RWPE1 (cell line): ENCODE data around the gene IQGAP3.

Experiments used
- CTCF ChIA-PET: fragments of 350-600 bp; sonication (Branson Sonifier 250); formaldehyde crosslinking; extraction: SDS; loops from one replicate; lab custom pipeline; 2021; lab: Yijun Ruan, JAX
- POLR2A ChIA-PET: fragments of 400-600 bp; formaldehyde crosslinking; extraction: SDS; loops from one replicate; lab custom pipeline; 2020; ENCODE audit warnings: antibody characterized with exemption; ENCODE audit not compliant: low non-redundant PET; lab: Yijun Ruan, JAX
- DNase-seq: peaks from one replicate; pipeline ENCODE4 v3.0.0; 2012; ENCODE audit warnings: low spot score
- H3K27ac ChIP-seq: fragments of 450-650 bp; 2 replicates; pipeline ENCODE4 v1.5.1; 2017
- TF ChIP-seq, protein P1 (sequence below): fragments of 450-650 bp; conservative IDR thresholded peaks from 2 replicates; pipeline ENCODE4 v1.5.1; 2017; ENCODE audit warnings: low read depth, mild to moderate bottlenecking

IQGAP3 gene

DNA sequence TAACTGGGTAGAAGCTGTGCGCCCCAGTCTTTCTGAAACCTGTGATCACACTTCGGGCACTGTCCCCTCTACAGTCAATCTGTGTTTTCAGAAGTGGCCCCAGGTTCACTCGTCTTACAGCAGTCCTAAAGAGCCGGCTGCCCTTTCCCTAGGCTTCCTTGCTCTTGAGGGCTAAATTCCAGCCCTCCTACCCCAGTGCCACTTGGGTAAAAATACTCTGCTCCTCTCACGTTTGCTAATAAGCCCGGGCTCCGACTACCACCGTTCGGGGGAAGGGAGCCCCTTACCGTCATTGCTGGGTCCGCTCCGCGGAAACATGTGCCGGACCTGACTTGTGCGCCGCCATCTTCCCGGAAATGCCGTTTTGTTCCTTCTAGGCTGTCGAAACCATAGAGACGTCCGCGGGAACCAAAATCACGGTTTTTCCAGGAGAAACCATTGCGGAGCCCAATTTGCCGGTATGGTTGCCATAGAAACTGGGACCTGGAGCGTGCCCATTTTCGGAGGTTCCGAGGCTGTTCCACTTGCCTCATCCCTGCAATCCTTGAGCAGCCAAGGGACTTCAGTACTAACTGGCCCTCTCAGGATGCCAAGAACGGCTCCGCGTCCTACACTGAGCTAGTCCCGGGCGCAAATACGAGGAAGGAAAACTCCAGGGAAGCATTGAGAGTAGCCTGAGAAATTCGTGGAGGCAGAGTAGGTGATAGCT lies 28.9 kb upstream of the IQGAP3 start, which contains the start of gene GPATCH4:
Gene GPATCH4, minus strand, starts transcription at position 358 of the 709 bp plus-strand sequence.
- peak; percentile 76 for DNase-seq
- ChIA-PET CTCF (interaction anchor here (0.5 to 1.1 kb wide), 3 partner anchors 15 to 146 kb away, joined by 3 read pairs; no protein-coding TSS in a partner anchor), POLR2A (interaction anchor here (0.9 to 1.4 kb wide), 2 partner anchors 10 to 98 kb away, joined by 3 to 8 read pairs; partner anchors contain the start of gene NAXE)
- H3K27ac ChIP-seq = peak within 1 kb of the TSS; percentile 87
- TF ChIP-seq, protein P1, sequence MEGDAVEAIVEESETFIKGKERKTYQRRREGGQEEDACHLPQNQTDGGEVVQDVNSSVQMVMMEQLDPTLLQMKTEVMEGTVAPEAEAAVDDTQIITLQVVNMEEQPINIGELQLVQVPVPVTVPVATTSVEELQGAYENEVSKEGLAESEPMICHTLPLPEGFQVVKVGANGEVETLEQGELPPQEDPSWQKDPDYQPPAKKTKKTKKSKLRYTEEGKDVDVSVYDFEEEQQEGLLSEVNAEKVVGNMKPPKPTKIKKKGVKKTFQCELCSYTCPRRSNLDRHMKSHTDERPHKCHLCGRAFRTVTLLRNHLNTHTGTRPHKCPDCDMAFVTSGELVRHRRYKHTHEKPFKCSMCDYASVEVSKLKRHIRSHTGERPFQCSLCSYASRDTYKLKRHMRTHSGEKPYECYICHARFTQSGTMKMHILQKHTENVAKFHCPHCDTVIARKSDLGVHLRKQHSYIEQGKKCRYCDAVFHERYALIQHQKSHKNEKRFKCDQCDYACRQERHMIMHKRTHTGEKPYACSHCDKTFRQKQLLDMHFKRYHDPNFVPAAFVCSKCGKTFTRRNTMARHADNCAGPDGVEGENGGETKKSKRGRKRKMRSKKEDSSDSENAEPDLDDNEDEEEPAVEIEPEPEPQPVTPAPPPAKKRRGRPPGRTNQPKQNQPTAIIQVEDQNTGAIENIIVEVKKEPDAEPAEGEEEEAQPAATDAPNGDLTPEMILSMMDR = no peak

DNA sequence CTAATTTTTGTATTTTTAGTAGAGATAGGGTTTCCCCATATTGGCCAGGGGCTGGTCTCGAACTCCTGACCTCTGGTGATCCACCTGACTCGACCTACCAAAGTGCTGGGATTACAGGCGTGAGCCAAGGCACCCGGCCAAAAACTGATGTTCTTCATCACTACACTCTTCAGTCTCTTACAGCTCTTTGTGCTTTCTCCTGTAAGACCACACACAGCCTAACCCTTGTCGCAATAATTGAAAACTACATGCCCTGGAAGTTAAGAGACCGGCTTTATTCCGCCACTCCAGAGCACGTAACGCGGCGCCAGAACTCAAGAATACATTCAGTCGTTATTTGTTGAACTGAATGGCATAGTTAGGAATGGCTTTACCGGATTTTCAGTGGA lies 28.4 kb upstream of the IQGAP3 start:
- no peak for DNase-seq
- CTCF ChIA-PET = interaction anchor here (0.5 to 0.6 kb wide), 2 partner anchors 107 to 146 kb away, joined by 3 to 4 read pairs; no protein-coding TSS in a partner anchor
- TF ChIP-seq, protein P1 = no peak
- POLR2A ChIA-PET = interaction anchor here (1.4 kb wide), 1 partner anchor 97 kb away, joined by 3 read pairs; no protein-coding TSS in a partner anchor
- H3K27ac ChIP-seq = peak overlapping the region; percentile 87

DNA sequence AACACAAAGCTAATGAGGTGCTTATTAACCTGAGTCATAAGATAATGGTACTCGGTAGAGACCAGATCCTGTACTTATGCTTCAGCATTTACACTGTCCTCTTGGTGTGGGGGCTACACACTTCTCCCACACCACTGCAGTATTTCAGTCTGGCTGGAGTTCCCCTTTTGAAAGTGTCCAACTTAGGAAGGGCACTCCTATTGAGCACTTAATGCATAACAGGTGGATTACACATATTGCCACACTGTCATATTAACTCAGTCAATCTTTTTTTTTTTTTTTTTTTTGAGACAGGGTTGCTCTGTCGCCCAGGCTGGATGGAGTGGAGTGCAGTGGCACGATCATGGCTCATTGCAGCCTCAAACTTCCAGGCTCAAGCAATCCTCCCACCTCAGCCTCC lies 27.4 kb upstream of the IQGAP3 start:
- TF ChIP-seq, protein P1 = no peak
- no peak for DNase-seq
- ChIA-PET POLR2A (no interaction called here), CTCF (interaction anchor here (0.6 kb wide), 1 partner anchor 106 kb away, joined by 4 read pairs; no protein-coding TSS in a partner anchor)
- H3K27ac ChIP-seq = no peak overlapping the region

DNA sequence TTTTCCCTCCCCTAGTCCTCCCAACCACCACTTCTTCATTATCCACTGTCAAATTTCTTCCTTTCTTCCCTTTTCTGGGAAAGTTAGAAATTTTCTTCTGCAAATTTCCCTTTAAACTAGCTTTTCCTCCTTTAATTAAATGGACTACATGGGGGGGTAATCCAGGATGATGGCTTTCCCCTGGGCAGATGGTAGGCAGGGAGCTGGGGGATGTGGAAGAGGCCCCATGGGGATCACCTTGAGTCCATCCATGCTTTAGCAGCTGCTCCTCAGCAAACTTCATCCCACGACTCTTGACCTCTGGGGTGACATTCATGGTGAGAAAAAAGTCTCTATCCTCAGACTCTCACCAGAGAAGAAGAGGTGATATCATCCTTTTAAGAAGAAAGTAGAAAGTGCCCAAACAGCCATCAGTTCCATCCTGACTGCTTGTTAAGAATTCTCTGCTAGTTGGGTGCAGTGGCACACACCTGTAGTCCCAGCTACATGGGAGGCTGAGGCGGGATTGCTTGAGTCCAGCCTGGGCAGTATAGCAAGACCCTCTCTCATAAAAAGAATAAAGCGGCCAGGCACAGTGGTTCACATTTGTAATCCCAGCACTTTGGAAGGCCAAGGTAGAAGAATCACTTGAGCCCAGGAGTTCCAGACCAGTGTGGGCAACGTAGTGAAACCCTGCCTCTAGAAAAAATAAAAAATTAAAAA lies 26.5 kb upstream of the IQGAP3 start:
- TF ChIP-seq, protein P1 = no peak
- POLR2A ChIA-PET = no interaction called here
- H3K27ac ChIP-seq = no peak overlapping the region
- DNase-seq = no peak
- CTCF ChIA-PET = no interaction called here

DNA sequence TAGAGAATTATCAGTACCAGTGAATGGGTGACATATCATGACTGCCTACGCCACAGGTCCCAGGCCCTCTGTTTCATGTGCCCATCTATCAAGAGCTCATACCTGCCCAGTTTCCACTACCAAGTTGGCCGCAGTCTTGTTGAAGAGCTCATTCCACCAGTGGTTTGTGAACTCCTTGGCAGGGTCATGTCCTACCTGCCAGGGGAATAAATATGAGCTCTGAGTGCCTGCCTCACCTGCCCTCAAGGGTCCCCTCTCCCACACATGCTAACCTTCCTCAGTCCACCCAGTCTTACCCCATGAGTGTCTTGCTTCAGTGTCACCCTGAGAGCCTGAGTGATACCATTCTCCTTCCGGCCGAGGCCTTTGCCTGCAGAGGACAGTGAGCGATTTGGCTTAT lies 25.8 kb upstream of the IQGAP3 start:
- DNase-seq = no peak
- CTCF ChIA-PET = interaction anchor here (0.6 kb wide), 1 partner anchor 10 kb away, joined by 3 read pairs; no protein-coding TSS in a partner anchor
- H3K27ac ChIP-seq = no peak overlapping the region
- POLR2A ChIA-PET = no interaction called here
- TF ChIP-seq, protein P1 = no peak

DNA sequence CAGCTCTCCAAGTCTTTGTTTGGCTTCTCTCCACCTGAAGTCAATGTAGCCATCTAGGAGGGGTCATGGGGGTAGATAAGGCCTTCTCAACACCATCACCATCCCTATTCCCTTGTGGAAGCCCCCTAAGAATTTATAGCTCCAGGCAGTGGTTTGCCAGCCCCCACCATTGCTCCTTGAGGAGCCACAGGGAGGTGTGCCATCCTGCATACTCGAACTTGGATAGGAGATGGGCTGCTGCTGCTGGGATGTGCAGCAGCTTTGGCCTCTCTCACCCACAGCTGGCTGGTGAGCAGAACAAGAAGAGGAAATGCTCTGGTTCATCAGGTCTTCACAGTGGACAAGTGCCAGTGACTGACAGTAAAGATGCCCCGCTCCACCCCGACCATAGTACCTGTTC lies 24.1 kb upstream of the IQGAP3 start:
- TF ChIP-seq, protein P1 = no peak
- no peak for DNase-seq
- CTCF ChIA-PET = interaction anchor here (0.6 kb wide), 2 partner anchors 12 to 216 kb away, joined by 3 read pairs; no protein-coding TSS in a partner anchor
- no peak overlapping the region for H3K27ac ChIP-seq
- POLR2A ChIA-PET = interaction anchor here (0.6 to 1.6 kb wide), 2 partner anchors 9 to 43 kb away, joined by 3 to 6 read pairs; no protein-coding TSS in a partner anchor
